ENCODE results near the gene RELL1. TPM values are rescaled to one million over a fixed set of nuclear protein-coding genes. Genes with fewer than 3 reads are reported as not detected.

RELL1 gene
- total RNA-seq, 1 experiment from 2014 or later, result 45.3 TPM

DNA sequence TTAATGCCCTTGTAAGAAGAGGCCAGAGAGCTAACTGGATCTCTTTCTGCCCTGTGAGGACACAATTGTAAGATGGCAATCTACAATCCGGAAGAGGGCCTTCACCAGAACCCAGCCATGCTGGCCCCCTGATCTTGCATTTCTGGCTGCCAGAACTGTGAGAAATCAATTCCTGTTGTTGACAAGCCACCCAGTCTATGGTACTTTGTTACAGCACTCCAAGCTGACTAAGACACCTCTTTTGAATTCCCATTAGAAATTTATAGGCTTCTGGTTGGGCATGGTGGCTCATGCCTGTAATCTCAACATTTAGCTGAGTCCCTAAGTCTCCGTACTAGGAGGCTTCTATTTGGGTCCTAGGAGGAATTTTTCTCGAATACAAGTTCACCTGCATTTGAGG lies 48.8 kb upstream of the RELL1 start:
- no peak overlapping the region for H3K4me3 ChIP-seq (ENCODE audit: low read depth, low read length)
- intact Hi-C loops (cut with micrococcal nuclease; ENCODE audit: unreplicated experiment), result no loop called here
- Mint-ChIP-seq H3K4me1 (ENCODE audit: low read depth, unreplicated experiment) (peaks cover 16% of the 10 kb centered on the region), H3K27me3 (ENCODE audit: insufficient read depth, unreplicated experiment) (no peaks in the 10 kb centered on the region), H3K27ac (ENCODE audit: unreplicated experiment) (no peak overlapping the region), H3K9me3 (ENCODE audit: unreplicated experiment) (no peaks in the 10 kb centered on the region), H3K36me3 (ENCODE audit: insufficient read depth, unreplicated experiment) (no peaks in the 10 kb centered on the region), H3K4me3 (ENCODE audit: unreplicated experiment) (no peak overlapping the region)
- no TSS peak for BruUV-seq (replicated peaks)
- ChIA-PET CTCF (no interaction called here), POLR2A (no interaction called here)
- no peak for DNase-seq
- no peak for TF ChIP-seq CTCF (IDR thresholded peaks at IDR 0.05; ENCODE audit: insufficient read depth in 1 of 2, low read depth in 1 of 2, low read length in 1 of 2, severe bottlenecking in 1 of 2, unreplicated experiment in 1 of 2)
- H3K9me3 ChIP-seq, result no peaks in the 10 kb centered on the region
- H3K36me3 ChIP-seq (ENCODE audit: control insufficient read depth, insufficient read depth, low read length), result no peaks in the 10 kb centered on the region; the same call in 1 of the 2 replicates
- peaks cover 14% of the 10 kb centered on the region for H3K4me1 ChIP-seq
- H3K27me3 ChIP-seq (replicated peaks; ENCODE audit: control insufficient read depth, insufficient read depth, low read length), result no peaks in the 10 kb centered on the region

- H3K4me1 Mint-ChIP-seq (ENCODE audit: low read depth, unreplicated experiment), result peaks cover 28% of the 10 kb centered on the region
- BruUV-seq (replicated peaks), result no TSS peak
- ChIA-PET POLR2A (no interaction called here), CTCF (interaction anchor here (0.7 to 1.4 kb wide), 2 partner anchors 85 to 497 kb away, joined by 3 to 4 read pairs; no protein-coding TSS in a partner anchor)
- H3K9me3 Mint-ChIP-seq (ENCODE audit: unreplicated experiment), result no peaks in the 10 kb centered on the region
- intact Hi-C loops (cut with micrococcal nuclease; ENCODE audit: unreplicated experiment), result no loop called here
- no peak for TF ChIP-seq CTCF (IDR thresholded peaks at IDR 0.05; ENCODE audit: insufficient read depth in 1 of 2, low read depth in 1 of 2, low read length in 1 of 2, severe bottlenecking in 1 of 2, unreplicated experiment in 1 of 2)
- Histone ChIP-seq H3K4me1 (peaks cover 30% of the 10 kb centered on the region), H3K9me3 (no peaks in the 10 kb centered on the region), H3K36me3 (ENCODE audit: control insufficient read depth, insufficient read depth, low read length) (no peaks in the 10 kb centered on the region; the same call in 1 of the 2 replicates), H3K27me3 (replicated peaks; ENCODE audit: control insufficient read depth, insufficient read depth, low read length) (no peaks in the 10 kb centered on the region), H3K4me3 (ENCODE audit: low read depth, low read length) (no peak overlapping the region)
- H3K27me3 Mint-ChIP-seq (ENCODE audit: insufficient read depth, unreplicated experiment), result no peaks in the 10 kb centered on the region
- peak; percentile 29 to 48 for DNase-seq
- H3K36me3 Mint-ChIP-seq (ENCODE audit: insufficient read depth, unreplicated experiment), result no peaks in the 10 kb centered on the region
- no peak overlapping the region for H3K4me3 Mint-ChIP-seq (ENCODE audit: unreplicated experiment)
- H3K27ac Mint-ChIP-seq (ENCODE audit: unreplicated experiment), result peak overlapping the region; percentile 13
Observed at GRCh38 chr4:37733240-37733867, 47.2 kb upstream of the RELL1 start.

- H3K4me3 Mint-ChIP-seq (ENCODE audit: unreplicated experiment), result no peak overlapping the region
- Histone ChIP-seq H3K36me3 (ENCODE audit: control insufficient read depth, insufficient read depth, low read length) (no peaks in the 10 kb centered on the region; the same call in 1 of the 2 replicates), H3K4me1 (peaks cover 37% of the 10 kb centered on the region), H3K4me3 (ENCODE audit: low read depth, low read length) (no peak overlapping the region), H3K9me3 (no peaks in the 10 kb centered on the region), H3K27me3 (replicated peaks; ENCODE audit: control insufficient read depth, insufficient read depth, low read length) (no peaks in the 10 kb centered on the region)
- no peaks in the 10 kb centered on the region for H3K36me3 Mint-ChIP-seq (ENCODE audit: insufficient read depth, unreplicated experiment)
- no peak for DNase-seq
- ChIA-PET CTCF (interaction anchor here (0.7 to 1.4 kb wide), 2 partner anchors 85 to 498 kb away, joined by 3 to 4 read pairs; no protein-coding TSS in a partner anchor), POLR2A (no interaction called here)
- peaks cover 32% of the 10 kb centered on the region for H3K4me1 Mint-ChIP-seq (ENCODE audit: low read depth, unreplicated experiment)
- no peaks in the 10 kb centered on the region for H3K27me3 Mint-ChIP-seq (ENCODE audit: insufficient read depth, unreplicated experiment)
- H3K27ac Mint-ChIP-seq (ENCODE audit: unreplicated experiment), result peak overlapping the region; percentile 13
- BruUV-seq (replicated peaks), result no TSS peak
- intact Hi-C loops (cut with micrococcal nuclease; ENCODE audit: unreplicated experiment), result no loop called here
- no peak for TF ChIP-seq CTCF (IDR thresholded peaks at IDR 0.05; ENCODE audit: insufficient read depth in 1 of 2, low read depth in 1 of 2, low read length in 1 of 2, severe bottlenecking in 1 of 2, unreplicated experiment in 1 of 2)
- H3K9me3 Mint-ChIP-seq (ENCODE audit: unreplicated experiment), result no peaks in the 10 kb centered on the region
Observed at GRCh38 chr4:37732526-37733186, 46.5 kb upstream of the RELL1 start.

Data from Caco-2 (cell line).